ENCODE data around the gene AMELY. TPM values are rescaled to one million over a fixed set of nuclear protein-coding genes. Genes with fewer than 3 reads are reported as not detected.

AMELY gene
- total and polyA plus RNA-seq, 10 of the 15 experiments (the other 5 are each of a cell fraction or from before 2014, with no cell fraction given) = not detected

GRCh38 chrY:6931779-6932396 is 20.3 kb upstream of the AMELY start:
- Histone ChIP-seq H3K4me1 (ENCODE audit: control insufficient read depth, insufficient read depth, low read length) (no peaks in the 10 kb centered on the region), H4K20me1 (ENCODE audit: control insufficient read depth, insufficient read depth) (no peaks in the 10 kb centered on the region), H3K9ac (ENCODE audit: control insufficient read depth, insufficient read depth, low read length) (no peak overlapping the region), H3K36me3 (ENCODE audit: control insufficient read depth in 2 of 2, insufficient read depth in 2 of 2, low read length in 1 of 2) (no peaks in the 10 kb centered on the region), H3K27ac (ENCODE audit: control insufficient read depth, insufficient read depth) (no peak overlapping the region), H3K4me3 (no peak overlapping the region), H3K27me3 (replicated peaks in 1 of 2; ENCODE audit: control insufficient read depth in 2 of 2, insufficient read depth in 2 of 2, low read length in 1 of 2) (no peaks in the 10 kb centered on the region), H3K79me2 (ENCODE audit: control insufficient read depth, insufficient read depth, low read length) (no peaks in the 10 kb centered on the region), H2AFZ (ENCODE audit: control insufficient read depth, low read depth, low read length) (no peak overlapping the region), H3K9me3 (replicated peaks; ENCODE audit: control insufficient read depth, insufficient read depth, low read length) (no peaks in the 10 kb centered on the region), H3K4me2 (ENCODE audit: control insufficient read depth, insufficient read depth) (no peak overlapping the region)
- POLR2A ChIA-PET = no interaction called here
- CTCF ChIA-PET = no interaction called here
- SMC1A ChIA-PET (ENCODE audit: uncharacterized antibody, unreplicated experiment) = no interaction called here
- FAIRE-seq = no peak
- no TSS peak for BruUV-seq (replicated peaks)
- intact Hi-C loops (cut with micrococcal nuclease; ENCODE audit: unreplicated experiment) = no loop called here
- DNase-seq (ENCODE audit: low read depth, low spot score) = no peak
- in situ Hi-C loops (cut with MboI) = no loop called here
- ATAC-seq = no peak
- RAD21 ChIA-PET (ENCODE audit: unreplicated experiment) = no interaction called here
- TF ChIP-seq ATF2 (IDR thresholded peaks at IDR 0.05; ENCODE audit: low read length) = no peak
- WGBS (ENCODE audit: insufficient coverage, insufficient replicate concordance, low lambda C conversion rate, missing lambda C conversion rate) = no CpG with 5 or more reads among the region's 4 CpGs

GRCh38 chrY:6929237-6929636 is 17.7 kb upstream of the AMELY start:
- Histone ChIP-seq H3K36me3 (ENCODE audit: control insufficient read depth in 2 of 2, insufficient read depth in 2 of 2, low read length in 1 of 2) (no peaks in the 10 kb centered on the region), H3K9ac (ENCODE audit: control insufficient read depth, insufficient read depth, low read length) (no peak overlapping the region), H3K4me1 (ENCODE audit: control insufficient read depth, insufficient read depth, low read length) (no peaks in the 10 kb centered on the region), H3K79me2 (ENCODE audit: control insufficient read depth, insufficient read depth, low read length) (no peaks in the 10 kb centered on the region), H4K20me1 (ENCODE audit: control insufficient read depth, insufficient read depth) (no peaks in the 10 kb centered on the region), H3K9me3 (replicated peaks; ENCODE audit: control insufficient read depth, insufficient read depth, low read length) (no peaks in the 10 kb centered on the region), H3K27ac (ENCODE audit: control insufficient read depth, insufficient read depth) (no peak overlapping the region), H3K4me3 (no peak overlapping the region), H3K27me3 (replicated peaks in 1 of 2; ENCODE audit: control insufficient read depth in 2 of 2, insufficient read depth in 2 of 2, low read length in 1 of 2) (no peaks in the 10 kb centered on the region), H2AFZ (ENCODE audit: control insufficient read depth, low read depth, low read length) (no peak overlapping the region), H3K4me2 (ENCODE audit: control insufficient read depth, insufficient read depth) (no peak overlapping the region)
- TF ChIP-seq MEF2B (IDR thresholded peaks at IDR 0.05; ENCODE audit: partially characterized antibody, poor library complexity, severe bottlenecking) (no peak), BRCA1 (IDR thresholded peaks at IDR 0.05; ENCODE audit: low read depth, low read length) (no peak), MXI1 (IDR thresholded peaks at IDR 0.05; ENCODE audit: low read depth, low read length) (no peak), TBL1XR1 (IDR thresholded peaks at IDR 0.05; ENCODE audit: low read depth, low read length) (no peak), FOS (IDR thresholded peaks at IDR 0.05; ENCODE audit: borderline replicate concordance, extremely low read depth, insufficient read length) (no peak), ZNF622 (IDR thresholded peaks at IDR 0.05) (no peak), PBX3 (IDR thresholded peaks at IDR 0.05; ENCODE audit: insufficient replicate concordance, low read depth, low read length) (no peak), HSF1 (IDR thresholded peaks at IDR 0.05; ENCODE audit: low read depth, low read length) (no peak), ZNF207 (IDR thresholded peaks at IDR 0.05; ENCODE audit: borderline replicate concordance) (no peak)
- intact Hi-C loops (cut with micrococcal nuclease; ENCODE audit: unreplicated experiment) = no loop called here
- WGBS (ENCODE audit: insufficient coverage, insufficient replicate concordance, low lambda C conversion rate, missing lambda C conversion rate) = no CpG with 5 or more reads among the region's 1 CpG
- in situ Hi-C loops (cut with MboI) = no loop called here
- POLR2A ChIA-PET = no interaction called here
- RAD21 ChIA-PET (ENCODE audit: unreplicated experiment) = no interaction called here
- SMC1A ChIA-PET (ENCODE audit: uncharacterized antibody, unreplicated experiment) = no interaction called here
- DNase-seq (ENCODE audit: low read depth, low spot score) (no peak), ATAC-seq (no peak), FAIRE-seq (no peak)
- no TSS peak for BruUV-seq (replicated peaks)
- CTCF ChIA-PET = no interaction called here
